Neural progenitor cell (in vitro differentiated cells): Measurements from ENCODE around the gene DHRS3. TPM values are rescaled to one million over a fixed set of nuclear protein-coding genes. Genes with fewer than 3 reads are reported as not detected.

Experiments
- DNase-seq: peaks from one replicate; pipeline ENCODE4 v3.0.0-alpha.2; 2016; ENCODE audit warnings: low spot score
- H2AFZ ChIP-seq: fragments of 200-600 bp; sonication (generic); replicated peaks from 2 replicates; pipeline ENCODE4 v1.6.1; 2016; ENCODE audit warnings: antibody characterized with exemption
- H3F3A ChIP-seq: fragments of 200-600 bp; sonication (generic); 2 replicates; pipeline ENCODE4 v1.6.1; 2016; ENCODE audit warnings: antibody characterized with exemption, low read depth
- H3K27ac ChIP-seq: fragments of 200-600 bp; sonication (generic); 2 replicates; pipeline ENCODE4 v1.5.1; 2016; ENCODE audit warnings: mild to moderate bottlenecking
- H3K27me3 ChIP-seq: fragments of 200-600 bp; sonication (generic); 2 replicates; pipeline ENCODE4 v1.6.1; 2016; ENCODE audit warnings: mild to moderate bottlenecking, moderate library complexity
- H3K36me3 ChIP-seq: fragments of 200-600 bp; sonication (generic); 2 replicates; pipeline ENCODE4 v1.5.1; 2016
- H3K4me1 ChIP-seq: fragments of 200-600 bp; sonication (generic); 2 replicates; pipeline ENCODE4 v1.6.1; 2016; ENCODE audit warnings: mixed run types
- H3K4me2 ChIP-seq: fragments of 200-600 bp; sonication (generic); 2 replicates; pipeline ENCODE4 v1.6.1; 2016
- H3K4me3 ChIP-seq: fragments of 200-600 bp; sonication (generic); 2 replicates; pipeline ENCODE4 v1.5.1; 2016
- H3K79me2 ChIP-seq: fragments of 200-600 bp; sonication (generic); 2 replicates; pipeline ENCODE4 v1.6.1; 2016; ENCODE audit warnings: low read depth
- H3K9ac ChIP-seq: fragments of 200-600 bp; sonication (generic); 2 replicates; pipeline ENCODE4 v1.6.1; 2016
- H3K9me3 ChIP-seq: fragments of 200-600 bp; sonication (generic); 2 replicates; pipeline ENCODE4 v1.5.1; 2016; ENCODE audit warnings: low read depth
- H4K20me1 ChIP-seq: fragments of 200-600 bp; sonication (generic); 2 replicates; pipeline ENCODE4 v1.6.1; 2016; ENCODE audit warnings: low read depth
- H3K27ac Mint-ChIP-seq: 3 replicates; pipeline ENCODE4 v1.8.0; 2021; ENCODE audit warnings: mixed read lengths
- H3K27me3 Mint-ChIP-seq: 2 replicates; pipeline ENCODE4 v1.8.0; 2022; ENCODE audit warnings: low read depth, mild to moderate bottlenecking, inconsistent platforms, moderate library complexity, mixed read lengths; ENCODE audit not compliant: insufficient read depth
- H3K36me3 Mint-ChIP-seq: 3 replicates; pipeline ENCODE4 v1.8.0; 2021; ENCODE audit warnings: mixed read lengths
- H3K4me1 Mint-ChIP-seq: 3 replicates; pipeline ENCODE4 v1.8.0; 2021; ENCODE audit warnings: mixed read lengths
- H3K4me3 Mint-ChIP-seq: 3 replicates; pipeline ENCODE4 v1.8.0; 2021; ENCODE audit warnings: mild to moderate bottlenecking, moderate library complexity, mixed read lengths
- H3K9me3 Mint-ChIP-seq: 3 replicates; pipeline ENCODE4 v1.8.0; 2020; ENCODE audit warnings: mixed read lengths
- EZH2 ChIP-seq: fragments of 200-600 bp; sonication (generic); IDR thresholded peaks from 2 replicates; pipeline ENCODE4 v1.6.1; 2017; ENCODE audit warnings: antibody characterized with exemption, mild to moderate bottlenecking, moderate library complexity
- EZH2phosphoT487 ChIP-seq: fragments of 200-600 bp; sonication (generic); IDR thresholded peaks from 2 replicates; pipeline ENCODE4 v1.6.1; 2017; ENCODE audit warnings: antibody characterized with exemption
- total RNA-seq: library from RNA; depleted of rRNA; stranded (reverse); fragments of >200 nt; gene quantifications from 2 replicates; pipeline ENCODE4 v1.2.3, GENCODE V29; 2015; ENCODE audit warnings: low replicate concordance
- TF ChIP-seq, protein P1 (sequence below): fragments of 200-600 bp; sonication (generic); IDR thresholded peaks from 2 replicates; pipeline ENCODE4 v1.5.1; 2017; ENCODE audit warnings: antibody characterized with exemption, mild to moderate bottlenecking

The DHRS3 gene
- total RNA-seq, 1 donor from 2014 or later: 4.3 TPM

DNA sequence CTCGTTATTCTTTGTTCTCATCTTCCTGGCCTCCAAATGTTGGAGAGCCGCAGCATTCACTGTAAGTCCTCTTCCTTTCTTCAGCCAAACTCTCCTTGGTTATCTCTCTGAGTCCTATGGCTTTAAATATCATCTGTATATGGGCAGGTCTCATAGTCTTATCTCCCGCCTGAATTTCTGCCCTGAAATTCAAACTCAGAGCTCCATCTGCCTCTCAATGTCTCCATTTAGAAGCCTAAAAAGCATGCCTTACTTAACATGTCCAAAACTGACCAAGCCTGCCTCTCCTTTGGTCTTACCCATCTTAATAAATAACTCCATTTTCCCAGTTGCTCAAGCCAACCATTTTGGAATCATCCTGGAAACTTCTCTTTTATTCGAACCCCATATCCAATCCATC lies 80.7 kb downstream of the DHRS3 start:
- Mint-ChIP-seq H3K4me1 (peaks cover 16% of the 10 kb centered on the region), H3K27ac (no peak overlapping the region), H3K4me3 (no peak overlapping the region), H3K36me3 (no peaks in the 10 kb centered on the region), H3K9me3 (peaks cover 13% of the 10 kb centered on the region), H3K27me3 (peaks cover 12% of the 10 kb centered on the region)
- H2AFZ ChIP-seq: no peak overlapping the region
- TF ChIP-seq EZH2 (no peak), EZH2phosphoT487 (no peak)
- TF ChIP-seq, protein P1, sequence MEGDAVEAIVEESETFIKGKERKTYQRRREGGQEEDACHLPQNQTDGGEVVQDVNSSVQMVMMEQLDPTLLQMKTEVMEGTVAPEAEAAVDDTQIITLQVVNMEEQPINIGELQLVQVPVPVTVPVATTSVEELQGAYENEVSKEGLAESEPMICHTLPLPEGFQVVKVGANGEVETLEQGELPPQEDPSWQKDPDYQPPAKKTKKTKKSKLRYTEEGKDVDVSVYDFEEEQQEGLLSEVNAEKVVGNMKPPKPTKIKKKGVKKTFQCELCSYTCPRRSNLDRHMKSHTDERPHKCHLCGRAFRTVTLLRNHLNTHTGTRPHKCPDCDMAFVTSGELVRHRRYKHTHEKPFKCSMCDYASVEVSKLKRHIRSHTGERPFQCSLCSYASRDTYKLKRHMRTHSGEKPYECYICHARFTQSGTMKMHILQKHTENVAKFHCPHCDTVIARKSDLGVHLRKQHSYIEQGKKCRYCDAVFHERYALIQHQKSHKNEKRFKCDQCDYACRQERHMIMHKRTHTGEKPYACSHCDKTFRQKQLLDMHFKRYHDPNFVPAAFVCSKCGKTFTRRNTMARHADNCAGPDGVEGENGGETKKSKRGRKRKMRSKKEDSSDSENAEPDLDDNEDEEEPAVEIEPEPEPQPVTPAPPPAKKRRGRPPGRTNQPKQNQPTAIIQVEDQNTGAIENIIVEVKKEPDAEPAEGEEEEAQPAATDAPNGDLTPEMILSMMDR: no peak
- no peaks in the 10 kb centered on the region for H3K9me3 ChIP-seq
- no peak overlapping the region for H3K9ac ChIP-seq
- no peaks in the 10 kb centered on the region for H3K27me3 ChIP-seq
- H4K20me1 ChIP-seq: no peaks in the 10 kb centered on the region
- H3K4me2 ChIP-seq: no peak overlapping the region
- peaks cover 29% of the 10 kb centered on the region for H3K4me1 ChIP-seq
- H3F3A ChIP-seq: peaks cover 20% of the 10 kb centered on the region
- no peak overlapping the region for H3K27ac ChIP-seq
- H3K4me3 ChIP-seq: no peak overlapping the region
- DNase-seq: no peak
- H3K36me3 ChIP-seq: no peaks in the 10 kb centered on the region
- no peaks in the 10 kb centered on the region for H3K79me2 ChIP-seq

DNA sequence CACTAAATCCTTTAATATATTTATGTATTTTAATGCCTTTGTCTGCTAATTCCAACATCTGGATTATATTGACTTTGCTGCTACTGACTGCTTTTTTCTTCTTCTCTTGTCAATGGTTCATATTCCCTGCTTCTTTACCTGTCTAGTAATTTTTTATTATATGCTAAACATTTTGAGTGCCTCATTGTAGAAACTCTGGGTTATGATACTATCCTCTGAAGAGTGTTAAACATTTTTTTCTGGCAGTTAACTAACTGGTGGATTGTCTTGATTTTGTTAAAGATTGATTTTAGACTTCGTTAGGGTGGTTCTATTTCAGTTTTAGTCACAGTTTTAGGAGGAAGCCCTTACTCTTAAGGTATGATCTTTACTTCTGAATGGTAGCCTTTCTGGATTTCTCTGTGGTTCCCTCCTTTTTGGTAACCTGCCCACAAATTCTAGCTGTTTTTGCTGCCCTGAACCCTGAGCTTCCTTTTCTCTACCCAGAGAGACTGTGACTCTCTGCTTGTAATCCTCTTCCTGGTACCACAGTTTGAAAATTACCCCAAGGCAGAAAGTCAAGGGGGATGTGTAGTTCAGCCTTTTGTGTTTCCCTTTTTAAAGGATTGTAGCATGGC lies 81.9 kb downstream of the DHRS3 start:
- H3K4me3 ChIP-seq: no peak overlapping the region
- H4K20me1 ChIP-seq: no peaks in the 10 kb centered on the region
- no peaks in the 10 kb centered on the region for H3K36me3 Mint-ChIP-seq
- no peak overlapping the region for H3K27ac Mint-ChIP-seq
- no peak overlapping the region for H3K9ac ChIP-seq
- H2AFZ ChIP-seq: no peak overlapping the region
- peaks cover 13% of the 10 kb centered on the region for H3K9me3 Mint-ChIP-seq
- no peaks in the 10 kb centered on the region for H3K9me3 ChIP-seq
- peaks cover 6% of the 10 kb centered on the region for H3K27me3 Mint-ChIP-seq
- no peak for TF ChIP-seq EZH2phosphoT487
- TF ChIP-seq EZH2: no peak
- TF ChIP-seq, protein P1: no peak
- H3K4me1 ChIP-seq: peaks cover 17% of the 10 kb centered on the region
- DNase-seq: no peak
- no peak overlapping the region for H3K27ac ChIP-seq
- peaks cover 8% of the 10 kb centered on the region for H3K4me1 Mint-ChIP-seq
- H3K79me2 ChIP-seq: no peaks in the 10 kb centered on the region
- H3K36me3 ChIP-seq: no peaks in the 10 kb centered on the region
- H3K4me3 Mint-ChIP-seq: no peak overlapping the region
- peaks cover 8% of the 10 kb centered on the region for H3F3A ChIP-seq
- H3K4me2 ChIP-seq: no peak overlapping the region
- no peaks in the 10 kb centered on the region for H3K27me3 ChIP-seq

DNA sequence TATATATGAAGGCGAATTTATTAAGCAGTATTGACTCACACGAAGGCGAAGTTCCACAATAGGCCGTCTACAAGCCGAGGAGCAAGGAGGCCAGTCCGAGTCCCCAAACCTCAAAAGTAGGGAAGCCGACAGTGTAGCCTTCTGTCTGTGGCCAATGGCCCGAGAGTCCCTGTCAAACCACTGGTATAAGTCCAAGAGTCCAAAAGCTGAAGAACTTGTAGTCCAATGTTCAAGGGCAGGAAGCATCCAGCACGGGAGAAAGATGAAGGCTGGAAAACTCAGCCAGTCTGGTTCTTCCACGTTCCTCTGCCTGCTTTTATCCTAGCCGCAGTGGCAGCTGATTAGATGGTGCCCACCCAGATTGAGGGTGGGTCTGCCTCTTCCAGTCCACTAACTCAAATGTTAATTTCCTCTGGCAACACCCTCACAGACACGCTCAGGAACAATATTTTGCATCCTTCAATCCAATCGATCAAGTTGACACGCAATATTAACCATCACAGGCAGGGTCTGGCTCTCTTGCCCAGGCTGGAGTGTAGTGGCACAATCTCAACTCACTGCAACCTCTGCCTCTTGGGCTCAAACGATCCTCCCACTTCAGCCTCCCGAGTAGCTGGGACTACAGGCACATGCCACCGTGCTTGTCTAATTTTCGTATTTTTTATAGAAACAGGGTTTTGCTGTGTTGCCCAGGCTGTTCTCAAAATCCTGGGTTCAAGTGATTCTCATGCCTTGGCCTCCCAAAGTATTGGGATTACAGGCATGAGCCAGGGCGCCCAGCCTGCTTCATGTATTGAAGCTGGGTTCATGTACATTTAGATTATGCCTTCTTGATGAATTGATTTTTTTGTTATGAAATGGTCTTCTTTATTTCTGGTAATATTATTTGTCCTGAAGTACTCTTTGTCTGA lies 85.3 kb downstream of the DHRS3 start:
- no peaks in the 10 kb centered on the region for H3K79me2 ChIP-seq
- no peak overlapping the region for H2AFZ ChIP-seq
- no peaks in the 10 kb centered on the region for H3K9me3 ChIP-seq
- H3K4me3 ChIP-seq: no peak overlapping the region
- no peak overlapping the region for H3K27ac ChIP-seq
- Mint-ChIP-seq H3K4me1 (no peaks in the 10 kb centered on the region), H3K4me3 (no peak overlapping the region), H3K9me3 (peaks cover 13% of the 10 kb centered on the region), H3K36me3 (no peaks in the 10 kb centered on the region), H3K27ac (no peak overlapping the region), H3K27me3 (peaks cover 3% of the 10 kb centered on the region)
- TF ChIP-seq EZH2phosphoT487 (no peak), EZH2 (no peak)
- TF ChIP-seq, protein P1: no peak
- H3K27me3 ChIP-seq: no peaks in the 10 kb centered on the region
- H4K20me1 ChIP-seq: no peaks in the 10 kb centered on the region
- H3K4me2 ChIP-seq: no peak overlapping the region
- no peak overlapping the region for H3K9ac ChIP-seq
- no peaks in the 10 kb centered on the region for H3K36me3 ChIP-seq
- H3K4me1 ChIP-seq: peaks cover 2% of the 10 kb centered on the region
- no peaks in the 10 kb centered on the region for H3F3A ChIP-seq
- no peak for DNase-seq
